OCI-LY7 (cell line): ENCODE results near the gene E2F2. TPM values are rescaled to one million over a fixed set of nuclear protein-coding genes. Genes with fewer than 3 reads are reported as not detected.
A peak's percentile ranks its signal among the peaks of the same experiment; 100 is the strongest.

Source experiments
- BruUV-seq: library from RNA; stranded (reverse); fragments of 400-500 nt; replicated peaks from 2 replicates; lab custom pipeline; 2021; lab: Mats Ljungman, UMichigan
- CTCF ChIA-PET: fragments of 300-600 bp; sonication (Branson Sonifier 250); formaldehyde crosslinking; loops from one replicate; lab custom pipeline; 2022; ENCODE audit warnings: antibody characterized with exemption; ENCODE audit not compliant: unreplicated experiment; lab: Charles Lee
- POLR2A ChIA-PET: fragments of 300-600 bp; sonication (Branson Sonifier 250); formaldehyde crosslinking; loops from one replicate; lab custom pipeline; 2022; ENCODE audit warnings: antibody characterized with exemption; lab: Charles Lee
- DNase-seq: peaks from one replicate; pipeline ENCODE4 v3.0.0-alpha.2; 2015; ENCODE audit warnings: low spot score
- H2AFZ ChIP-seq: fragments of 200-600 bp; sonication (generic), shearing (Covaris generic); 2 replicates; pipeline ENCODE4 v1.6.1; 2014; ENCODE audit warnings: mild to moderate bottlenecking, antibody characterized with exemption, low read length, moderate library complexity
- H3K27ac ChIP-seq: fragments of 200-600 bp; sonication (generic); 2 replicates; pipeline ENCODE4 v1.5.1; 2014; ENCODE audit warnings: mixed run types, low read depth, mild to moderate bottlenecking, moderate library complexity, low read length, inconsistent platforms; ENCODE audit not compliant: poor library complexity, severe bottlenecking
- H3K36me3 ChIP-seq: fragments of 200-600 bp; sonication (generic); 2 replicates; pipeline ENCODE4 v1.6.1; 2014; ENCODE audit warnings: mild to moderate bottlenecking, antibody characterized with exemption, low read length, moderate library complexity, mixed read lengths; ENCODE audit not compliant: insufficient read depth
- H3K4me1 ChIP-seq: fragments of 200-600 bp; sonication (generic); 2 replicates; pipeline ENCODE4 v1.5.1; 2014; ENCODE audit warnings: mild to moderate bottlenecking, low read length; ENCODE audit not compliant: insufficient read depth, poor library complexity, severe bottlenecking
- H3K4me2 ChIP-seq: fragments of 200-600 bp; sonication (generic); 2 replicates; pipeline ENCODE4 v1.6.1; 2014; ENCODE audit warnings: mild to moderate bottlenecking, low read length
- H3K4me3 ChIP-seq: fragments of 200-600 bp; sonication (generic); 2 replicates; pipeline ENCODE4 v1.5.1; 2014; ENCODE audit warnings: mild to moderate bottlenecking, low read depth, low read length; ENCODE audit not compliant: poor library complexity, severe bottlenecking
- H3K79me2 ChIP-seq: fragments of 200-600 bp; sonication (generic); 2 replicates; pipeline ENCODE4 v1.6.1; 2016; ENCODE audit warnings: low read depth, mild to moderate bottlenecking, low read length, moderate library complexity, mixed read lengths; ENCODE audit not compliant: insufficient read depth
- H3K9me2 ChIP-seq: fragments of 200-600 bp; sonication (generic); 2 replicates; pipeline ENCODE4 v1.6.1; 2016; ENCODE audit warnings: mild to moderate bottlenecking, low read length, mixed read lengths; ENCODE audit not compliant: insufficient read depth
- H3K9me3 ChIP-seq: fragments of 200-600 bp; sonication (generic); 2 replicates; pipeline ENCODE4 v1.6.1; 2014; ENCODE audit warnings: mild to moderate bottlenecking, mixed run types, low read length, mixed read lengths
- H4K20me1 ChIP-seq: fragments of 200-600 bp; sonication (generic); 2 replicates; pipeline ENCODE4 v1.6.1; 2014; ENCODE audit warnings: mild to moderate bottlenecking, antibody characterized with exemption, low read length, moderate library complexity, mixed read lengths; ENCODE audit not compliant: insufficient read depth
- CTCF ChIP-seq: fragments of 200-600 bp; sonication (generic); conservative IDR thresholded peaks from 2 replicates; pipeline ENCODE4 v1.5.1; 2014; ENCODE audit warnings: mild to moderate bottlenecking, antibody characterized with exemption, low read length, moderate library complexity, mixed read lengths
- EZH2phosphoT487 ChIP-seq: fragments of 200-600 bp; sonication (generic); IDR thresholded peaks from 2 replicates; pipeline ENCODE4 v1.6.1; 2018; ENCODE audit warnings: low read depth, borderline replicate concordance, mild to moderate bottlenecking, mixed run types, antibody characterized with exemption, low read length, moderate library complexity, mixed read lengths
- intact Hi-C: fragments of 100-400 bp; cut with micrococcal nuclease; formaldehyde crosslinking; loops from one replicate; pipeline ENCODE4 v1.10.0; 2022; ENCODE audit not compliant: unreplicated experiment
- total RNA-seq, 2 experiments: library from RNA; depleted of rRNA in 1 of 2; stranded (reverse); fragments of >200 nt in 1 of 2; shearing (Covaris generic) in 1 of 2; gene quantifications; 2 replicates each; pipeline ENCODE4 v1.2.3, GENCODE V29; 2014 to 2022

The E2F2 gene
- total RNA-seq, 2 experiments from 2014 or later, result 203 to 212 TPM

DNA sequence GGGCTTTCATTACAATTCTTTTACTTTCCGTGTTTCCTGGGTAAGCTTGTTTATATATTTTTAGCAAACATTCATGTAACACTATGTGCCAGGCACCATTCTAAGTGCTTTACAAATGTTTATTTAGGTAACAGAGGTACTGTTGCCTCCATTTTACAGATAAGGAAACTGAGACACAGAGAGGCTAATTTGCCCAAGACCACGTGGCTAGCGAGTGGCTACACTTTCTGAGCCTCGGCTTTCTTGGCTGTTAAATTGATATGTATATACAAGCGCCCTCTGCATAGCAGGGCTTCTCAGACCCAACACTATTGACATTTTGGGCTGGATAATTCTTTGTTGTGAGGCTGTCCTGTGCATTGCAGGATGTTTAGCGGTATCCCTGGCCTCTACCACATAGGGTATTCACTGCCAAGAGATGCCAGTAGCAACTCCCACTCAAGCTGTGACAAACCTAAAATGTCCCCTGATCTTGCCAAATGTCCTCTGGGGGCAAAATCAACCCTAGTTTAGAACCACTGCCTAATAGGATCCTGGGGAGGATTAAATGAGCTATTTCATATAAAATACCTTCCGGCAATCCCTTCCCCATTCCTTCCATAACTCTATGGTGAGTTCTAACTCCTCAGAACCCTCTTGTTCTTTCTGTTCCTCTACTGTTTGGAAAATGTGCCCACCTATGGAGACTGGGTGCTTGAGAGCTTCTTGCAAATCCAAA lies 45.5 kb upstream of the E2F2 start:
- POLR2A ChIA-PET, result interaction anchor here (0.6 to 12.3 kb wide), 25 partner anchors 9 to 1170 kb away, joined by 3 to 261 read pairs (median 6); partner anchors contain the start of genes E2F2 and ID3
- Histone ChIP-seq H4K20me1 (no peaks in the 10 kb centered on the region), H3K4me2 (peak overlapping the region; percentile 95)

GRCh38 chr1:23575226-23575810 lies 44.3 kb upstream of the E2F2 start:
- H2AFZ ChIP-seq, result no peak overlapping the region
- TF ChIP-seq CTCF (no peak), EZH2phosphoT487 (no peak)
- H3K9me2 ChIP-seq, result no peaks in the 10 kb centered on the region
- BruUV-seq, result no TSS peak
- intact Hi-C loops, result no loop called here
- H3K27ac ChIP-seq, result peak overlapping the region; percentile 97
- H3K9me3 ChIP-seq, result no peaks in the 10 kb centered on the region
- no peaks in the 10 kb centered on the region for H3K36me3 ChIP-seq
- H4K20me1 ChIP-seq, result no peaks in the 10 kb centered on the region
- CTCF ChIA-PET, result interaction anchor here (0.6 to 3.2 kb wide), 8 partner anchors 9 to 96 kb away, joined by 3 to 8 read pairs (median 4); no protein-coding TSS in a partner anchor
- H3K79me2 ChIP-seq, result peaks cover 35% of the 10 kb centered on the region; the same call in 1 of the 2 replicates
- DNase-seq, result peak; percentile 61
- peak overlapping the region; percentile 69 for H3K4me3 ChIP-seq
- peak overlapping the region; percentile 95 for H3K4me2 ChIP-seq
- POLR2A ChIA-PET, result interaction anchor here (0.6 to 12.3 kb wide), 14 partner anchors 16 to 356 kb away, joined by 3 to 261 read pairs (median 9); partner anchors contain the start of gene ID3
- peaks cover 94% of the 10 kb centered on the region for H3K4me1 ChIP-seq

More for the DNA sequence above, 45.5 kb upstream of the E2F2 start:
- TF ChIP-seq CTCF (peak; percentile 34; the same call in 1 of the 2 replicates), EZH2phosphoT487 (no peak)
- Histone ChIP-seq H3K9me3 (no peaks in the 10 kb centered on the region), H2AFZ (no peak overlapping the region), H3K79me2 (peaks cover 35% of the 10 kb centered on the region; the same call in 1 of the 2 replicates), H3K27ac (peak overlapping the region; percentile 97), H3K36me3 (no peaks in the 10 kb centered on the region), H3K4me3 (peak overlapping the region; percentile 69), H3K9me2 (no peaks in the 10 kb centered on the region), H3K4me1 (peaks cover 97% of the 10 kb centered on the region)
- DNase-seq, result peak; percentile 57
- CTCF ChIA-PET, result interaction anchor here (0.7 to 3.2 kb wide), 13 partner anchors 15 to 61 kb away, joined by 3 to 11 read pairs (median 3); no protein-coding TSS in a partner anchor
- no TSS peak for BruUV-seq
- intact Hi-C loops, result loop anchor here (1.0 kb wide), 2 partner anchors 17 to 37 kb away; partner anchors contain the start of gene ID3
